Stimulated activated CD4-positive, alpha-beta T cell treated with anti-CD3 and anti-CD28 coated beads, Interleukin-4, amount 100 ng/mL, for 48 hours (primary cell): ENCODE measurements around the gene LTN1.

ENCODE experiments used
- DNase-seq, 2 donors: peaks; one replicate each; pipeline ENCODE4 v3.0.0-alpha.2; 2020; ENCODE audit warnings: low read depth in 2 of 2

LTN1 gene

GRCh38 chr21:28883931-28884330, 108.7 kb downstream of the LTN1 start:
- DNase-seq: no peak

- no peak for DNase-seq
These were observed 110.3 kb downstream of the LTN1 start for GRCh38 chr21:28882345-28882744.
